SK-N-SH (cell line): ENCODE data around the gene CRIP2.

ENCODE experiments used
- EP300 ChIP-seq, 2 experiments: IDR thresholded peaks; 2 replicates each; pipeline versions ENCODE4 v1.4.0 to v1.6.1; 2012; ENCODE audit warnings: borderline replicate concordance in 1 of 2, low read depth in 1 of 2, low read length in 1 of 2
- FOSL2 ChIP-seq: IDR thresholded peaks from 2 replicates; pipeline ENCODE4 v1.4.0; 2012; ENCODE audit warnings: low read depth, mild to moderate bottlenecking, moderate library complexity, borderline replicate concordance
- FOXJ3 ChIP-seq: sonication (generic); formaldehyde crosslinking; IDR thresholded peaks from 2 replicates; pipeline ENCODE4 v1.5.1; 2020; ENCODE audit warnings: mild to moderate bottlenecking, missing genetic modification reagents
- GABPA ChIP-seq: IDR thresholded peaks from 2 replicates; pipeline ENCODE4 v1.4.0; 2012; ENCODE audit warnings: low read depth, mild to moderate bottlenecking
- POLR2AphosphoS5 ChIP-seq: IDR thresholded peaks from 2 replicates; pipeline ENCODE4 v1.6.1; 2012; ENCODE audit warnings: low read depth, low read length
- RCOR1 ChIP-seq: fragments of 150-350 bp; IDR thresholded peaks from 2 replicates; pipeline ENCODE4 v1.6.1; 2017; ENCODE audit warnings: antibody characterized with exemption, low read length
- RFX5 ChIP-seq: IDR thresholded peaks from 2 replicates; pipeline ENCODE4 v1.6.1; 2012; ENCODE audit warnings: mild to moderate bottlenecking, improper control_type of control experiment, low read length
- SIN3A ChIP-seq: IDR thresholded peaks from 2 replicates; pipeline ENCODE4 v1.6.1; 2012; ENCODE audit warnings: low read depth, mild to moderate bottlenecking, low read length, moderate library complexity, borderline replicate concordance
- TCF12 ChIP-seq: IDR thresholded peaks from 2 replicates; pipeline ENCODE4 v1.4.0; 2012
- TF ChIP-seq, protein P1 (sequence below): fragments of 200-600 bp; sonication (generic); IDR thresholded peaks from 2 replicates; pipeline ENCODE4 v1.6.1; 2017; ENCODE audit warnings: antibody characterized with exemption, mild to moderate bottlenecking, moderate library complexity
- TF ChIP-seq, protein P2 (sequence below): fragments of 150-350 bp; IDR thresholded peaks from 2 replicates; pipeline ENCODE4 v1.6.1; 2017; ENCODE audit warnings: antibody characterized with exemption, low read length, low read depth, borderline replicate concordance

DNA sequence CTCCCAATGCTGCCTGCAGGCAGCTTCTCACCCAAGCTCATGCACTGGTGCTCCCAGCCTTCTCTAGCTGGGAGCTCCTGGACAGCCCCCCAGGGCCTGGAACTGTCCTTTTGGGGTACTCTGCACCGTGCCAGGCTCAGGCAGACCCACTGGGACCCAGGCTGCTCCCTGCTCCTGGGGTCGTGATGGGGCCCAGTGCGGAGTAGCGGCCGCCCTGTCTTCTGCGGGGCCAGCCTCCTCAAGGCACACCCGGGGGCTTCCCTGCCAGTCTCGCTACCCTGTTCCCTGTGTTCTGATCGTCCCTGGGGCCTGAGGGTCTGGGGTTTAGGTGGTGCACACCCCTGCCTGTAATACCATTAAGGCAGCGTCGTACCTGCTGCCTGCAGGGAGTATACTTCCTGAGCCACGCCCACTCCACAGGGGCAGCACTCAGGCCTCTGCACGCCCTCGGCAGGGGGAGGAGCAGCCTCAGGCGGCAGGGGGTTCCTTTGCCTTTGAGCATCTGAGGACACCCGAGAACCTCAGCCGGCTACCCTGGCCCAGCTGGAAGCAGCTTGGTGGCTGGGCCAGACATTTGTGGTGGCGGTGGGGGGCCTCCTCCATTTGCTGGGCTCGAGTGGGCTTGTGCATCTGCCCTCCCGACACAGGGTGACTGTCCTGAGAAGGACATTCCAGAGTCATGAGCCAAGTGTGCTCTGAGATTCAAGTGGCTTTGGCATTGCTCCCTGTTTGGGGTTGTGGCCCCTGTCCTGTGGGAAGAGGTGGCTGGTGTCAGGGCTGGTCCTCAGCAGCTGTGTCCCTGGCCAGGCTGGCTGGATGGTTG lies 9.2 kb upstream of the CRIP2 start:
- no peak for TF ChIP-seq EP300 (IDR thresholded peaks at IDR 0.05; ENCODE audit: borderline replicate concordance in 1 of 2, low read depth in 1 of 2, low read length in 1 of 2)
- TF ChIP-seq, protein P1, sequence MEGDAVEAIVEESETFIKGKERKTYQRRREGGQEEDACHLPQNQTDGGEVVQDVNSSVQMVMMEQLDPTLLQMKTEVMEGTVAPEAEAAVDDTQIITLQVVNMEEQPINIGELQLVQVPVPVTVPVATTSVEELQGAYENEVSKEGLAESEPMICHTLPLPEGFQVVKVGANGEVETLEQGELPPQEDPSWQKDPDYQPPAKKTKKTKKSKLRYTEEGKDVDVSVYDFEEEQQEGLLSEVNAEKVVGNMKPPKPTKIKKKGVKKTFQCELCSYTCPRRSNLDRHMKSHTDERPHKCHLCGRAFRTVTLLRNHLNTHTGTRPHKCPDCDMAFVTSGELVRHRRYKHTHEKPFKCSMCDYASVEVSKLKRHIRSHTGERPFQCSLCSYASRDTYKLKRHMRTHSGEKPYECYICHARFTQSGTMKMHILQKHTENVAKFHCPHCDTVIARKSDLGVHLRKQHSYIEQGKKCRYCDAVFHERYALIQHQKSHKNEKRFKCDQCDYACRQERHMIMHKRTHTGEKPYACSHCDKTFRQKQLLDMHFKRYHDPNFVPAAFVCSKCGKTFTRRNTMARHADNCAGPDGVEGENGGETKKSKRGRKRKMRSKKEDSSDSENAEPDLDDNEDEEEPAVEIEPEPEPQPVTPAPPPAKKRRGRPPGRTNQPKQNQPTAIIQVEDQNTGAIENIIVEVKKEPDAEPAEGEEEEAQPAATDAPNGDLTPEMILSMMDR, result no peak
- TF ChIP-seq, protein P2, sequence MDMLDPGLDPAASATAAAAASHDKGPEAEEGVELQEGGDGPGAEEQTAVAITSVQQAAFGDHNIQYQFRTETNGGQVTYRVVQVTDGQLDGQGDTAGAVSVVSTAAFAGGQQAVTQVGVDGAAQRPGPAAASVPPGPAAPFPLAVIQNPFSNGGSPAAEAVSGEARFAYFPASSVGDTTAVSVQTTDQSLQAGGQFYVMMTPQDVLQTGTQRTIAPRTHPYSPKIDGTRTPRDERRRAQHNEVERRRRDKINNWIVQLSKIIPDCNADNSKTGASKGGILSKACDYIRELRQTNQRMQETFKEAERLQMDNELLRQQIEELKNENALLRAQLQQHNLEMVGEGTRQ, result no peak
- no peak for TF ChIP-seq FOXJ3 (CRISPR knock-in tag)
- no peak for TF ChIP-seq RCOR1
- TF ChIP-seq RFX5, result no peak
- TF ChIP-seq FOSL2, result no peak
- TF ChIP-seq GABPA, result no peak
- TF ChIP-seq TCF12, result no peak
- no peak for TF ChIP-seq SIN3A
- no peak for TF ChIP-seq POLR2AphosphoS5
